HG03342 (cell line): ENCODE data around the gene ZBED5.
A peak's percentile ranks its signal among the peaks of the same experiment; 100 is the strongest.
"Not testable (repeated sequence)": the region's sequence is repeated elsewhere in the genome, so short reads cannot be mapped to it uniquely, and the experiment has no call there.

Experiments
- ATAC-seq: cut with Tn5 transposase; IDR thresholded peaks from one replicate; pipeline ENCODE4 v1.9.1; 2021; ENCODE audit warnings: mild to moderate bottlenecking, moderate library complexity; ENCODE audit not compliant: unreplicated experiment

The ZBED5 gene

GRCh38 chr11:10857709-10858438, at the start of gene ZBED5:
Gene ZBED5, minus strand, starts transcription at chr11:10858053. Its CDS starts 3,108 bp downstream, at chr11:10854945.
- ATAC-seq, result peak; percentile 92

DNA sequence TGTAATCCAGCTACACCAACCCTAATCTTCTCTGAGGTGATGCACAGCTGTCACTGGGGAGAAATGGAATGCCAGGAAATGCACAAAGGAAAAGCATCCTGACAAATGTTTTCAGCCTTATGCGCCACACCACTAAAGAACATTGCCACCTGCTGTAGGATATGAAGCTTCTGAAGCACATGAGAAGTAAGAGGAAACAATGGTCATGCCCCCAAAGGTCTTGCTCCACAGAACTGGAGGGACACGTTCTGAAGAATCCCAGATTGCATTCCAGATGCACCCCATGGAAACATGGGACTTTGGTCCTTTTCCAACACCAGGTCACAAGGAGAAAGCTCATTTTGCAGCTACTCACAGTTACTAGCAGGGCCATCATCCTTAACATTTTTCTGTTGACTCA, 48.7 kb upstream of the ZBED5 start:
- no peak for ATAC-seq

DNA sequence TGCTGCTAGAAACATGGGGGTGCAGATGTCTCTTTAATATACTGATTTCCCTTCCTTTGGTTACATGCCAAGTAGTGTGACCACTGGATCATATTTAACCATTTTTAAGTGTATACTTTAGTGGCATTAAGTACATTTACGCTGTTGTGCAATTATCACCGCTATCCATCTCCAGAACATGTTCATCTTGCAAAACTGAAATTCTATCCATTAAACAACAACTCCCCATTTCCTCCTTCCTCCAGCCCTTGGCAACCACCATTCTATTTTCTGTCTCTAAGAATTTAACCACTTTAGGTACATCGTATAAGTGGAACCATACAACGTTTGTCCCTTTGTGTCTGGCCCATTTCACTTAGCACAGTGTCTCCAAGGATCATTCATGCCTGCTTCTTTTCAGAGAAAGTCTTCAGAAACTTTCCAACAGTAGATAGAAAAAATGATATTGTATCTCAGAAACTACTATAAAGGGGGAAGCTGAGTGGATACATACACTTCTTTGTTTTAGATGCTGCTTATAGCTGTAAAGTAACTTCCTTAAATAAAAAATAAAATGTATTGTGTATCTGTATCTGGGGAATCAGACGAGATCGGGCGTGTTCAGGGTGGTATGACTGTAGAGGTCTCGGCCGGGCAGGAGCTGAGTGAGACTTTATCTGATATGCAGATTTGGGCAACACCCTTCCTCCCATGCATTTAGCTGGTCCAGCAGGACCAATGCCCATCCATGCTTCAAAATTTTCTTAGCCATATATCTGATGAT, 44.6 kb upstream of the ZBED5 start:
- ATAC-seq, result no peak

- ATAC-seq, result no peak
These were observed 43.0 kb upstream of the ZBED5 start for GRCh38 chr11:10900681-10901415.

DNA sequence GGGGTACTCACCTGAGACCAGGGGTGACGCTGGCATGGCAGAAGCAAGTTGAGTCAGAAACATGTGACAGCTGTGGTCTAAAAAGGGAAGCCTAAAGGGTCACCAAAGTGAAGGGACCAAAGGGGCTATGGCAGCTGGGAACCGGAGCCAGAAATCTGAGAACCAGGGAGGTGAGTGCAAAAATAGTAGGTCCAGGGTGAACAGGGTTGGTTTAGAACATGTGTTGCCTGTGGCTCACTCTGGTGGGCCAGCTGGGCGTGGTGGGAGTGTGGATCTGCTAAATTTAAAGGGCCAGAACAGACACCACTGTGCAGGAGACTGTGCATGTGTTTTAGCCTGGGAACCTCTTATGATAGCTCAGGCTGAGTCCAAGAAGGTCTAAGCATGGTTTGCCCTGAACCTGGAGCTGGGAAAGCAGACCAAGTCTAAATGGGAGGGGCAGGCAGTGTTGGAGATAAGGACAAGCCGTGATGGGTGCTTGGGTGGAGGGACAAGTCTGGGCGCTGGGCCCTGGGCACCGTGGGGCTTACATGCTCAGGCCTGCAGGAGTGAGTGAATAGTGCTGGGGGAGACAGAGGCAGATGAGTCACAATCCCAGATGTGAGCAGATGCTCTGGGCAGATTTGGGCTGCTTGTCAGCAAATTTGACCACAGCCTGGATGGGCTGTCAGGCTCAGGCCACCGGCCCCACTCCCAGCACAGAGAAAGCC, 41.4 kb upstream of the ZBED5 start:
- no peak for ATAC-seq

- ATAC-seq, result no peak
These were observed 40.8 kb upstream of the ZBED5 start for GRCh38 chr11:10898763-10899025.

DNA sequence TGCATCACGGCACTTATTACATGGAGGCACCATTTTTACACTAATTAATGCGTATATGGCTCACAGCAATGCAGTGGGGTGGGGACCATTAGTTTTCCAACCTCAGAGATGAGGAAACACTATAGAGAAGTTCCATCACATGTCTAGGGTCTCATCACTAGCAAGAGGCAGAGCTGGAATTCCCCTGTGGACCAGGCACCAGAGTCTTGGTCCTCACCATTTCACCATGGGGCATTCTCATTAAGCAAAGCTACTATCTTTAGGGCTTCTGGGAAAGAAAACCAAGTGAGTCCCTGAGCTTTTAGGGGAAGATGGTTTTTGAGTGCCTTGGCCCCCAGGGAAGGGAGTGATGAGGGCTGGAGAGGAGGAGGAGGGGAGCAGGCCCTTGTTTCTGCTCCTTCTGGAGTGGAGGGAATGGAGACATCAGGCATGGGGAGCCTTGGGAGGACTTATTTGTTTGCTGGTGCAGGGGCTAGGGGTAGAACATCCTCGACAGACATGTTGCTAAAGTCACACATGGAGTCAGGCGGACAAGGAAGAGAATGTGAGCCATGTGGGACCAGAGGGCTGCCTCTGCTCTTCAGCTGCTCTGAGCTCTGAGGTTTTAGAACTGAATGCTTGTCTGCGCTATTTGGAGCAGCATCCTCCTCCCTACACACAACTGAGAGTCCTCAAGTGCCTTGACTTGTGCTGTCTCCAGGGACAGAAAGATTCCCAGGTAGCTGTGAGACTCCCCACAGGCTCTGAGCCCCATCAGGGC, 40.3 kb upstream of the ZBED5 start:
- no peak for ATAC-seq

GRCh38 chr11:10897150-10897549, 39.3 kb upstream of the ZBED5 start:
- no peak for ATAC-seq

DNA sequence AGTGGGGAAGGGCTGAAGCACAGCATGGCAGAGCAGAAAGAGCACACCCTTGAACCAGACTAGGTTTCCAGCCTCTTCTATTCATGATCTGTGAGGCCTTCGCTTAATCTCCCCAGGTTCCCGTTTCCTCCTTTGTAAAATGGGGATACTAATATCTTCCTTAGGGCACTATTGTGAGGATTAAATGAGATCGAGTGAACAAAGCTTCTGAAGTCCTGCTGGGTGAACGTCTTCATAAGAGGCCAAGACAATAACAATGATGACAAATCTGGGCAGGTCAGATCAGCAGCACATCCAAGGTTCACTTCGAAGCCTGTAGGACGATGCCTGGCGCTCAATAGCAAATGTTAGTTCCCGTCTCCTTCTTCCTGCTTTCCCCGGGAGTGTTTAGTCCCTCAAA, 38.6 kb upstream of the ZBED5 start:
- ATAC-seq, result no peak

GRCh38 chr11:10895285-10895684, 37.4 kb upstream of the ZBED5 start:
- no peak for ATAC-seq

- ATAC-seq, result no peak
These were observed 36.8 kb upstream of the ZBED5 start for GRCh38 chr11:10894666-10895065.

GRCh38 chr11:10893714-10894151, 35.9 kb upstream of the ZBED5 start:
- ATAC-seq, result no peak

DNA sequence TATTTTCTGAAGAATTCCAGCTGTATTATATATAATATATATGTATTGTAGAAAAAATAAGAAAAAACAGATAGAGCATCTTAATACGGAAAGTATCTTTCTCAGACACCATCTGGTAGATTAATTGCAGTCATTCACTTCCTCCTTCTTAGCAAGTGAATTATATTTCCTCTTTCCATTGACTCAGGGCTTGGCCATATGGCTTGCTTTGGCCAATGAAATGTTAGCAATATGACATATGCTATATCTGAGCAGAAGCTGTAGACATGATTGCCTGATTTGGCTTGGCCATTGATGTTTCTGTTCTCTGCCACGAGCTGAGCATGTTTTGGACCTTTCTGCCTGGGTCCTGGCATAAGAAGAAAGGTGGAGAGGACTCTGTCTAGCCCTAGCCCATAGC, 34.4 kb upstream of the ZBED5 start:
- no peak for ATAC-seq

GRCh38 chr11:10891151-10891720, 33.4 kb upstream of the ZBED5 start:
- ATAC-seq, result no peak

DNA sequence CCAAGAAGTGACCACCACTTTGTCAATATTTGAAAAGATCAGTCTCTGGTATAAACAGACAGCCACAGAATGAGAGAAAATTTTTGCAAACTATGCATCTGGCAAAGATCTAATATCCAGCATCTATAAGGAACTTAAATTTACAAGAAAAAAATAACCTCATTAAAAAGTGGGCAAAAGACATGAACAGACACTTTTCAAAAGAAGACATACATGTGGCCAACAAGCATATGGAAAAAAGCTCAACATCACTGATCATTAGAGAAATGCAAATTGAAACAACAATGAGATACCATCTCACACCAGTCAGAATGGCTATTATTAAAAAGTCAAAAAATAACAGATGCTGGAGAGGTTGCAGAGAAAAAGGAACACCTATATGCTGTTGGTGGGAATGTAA, 32.2 kb upstream of the ZBED5 start:
- ATAC-seq, result not testable (repeated sequence)

DNA sequence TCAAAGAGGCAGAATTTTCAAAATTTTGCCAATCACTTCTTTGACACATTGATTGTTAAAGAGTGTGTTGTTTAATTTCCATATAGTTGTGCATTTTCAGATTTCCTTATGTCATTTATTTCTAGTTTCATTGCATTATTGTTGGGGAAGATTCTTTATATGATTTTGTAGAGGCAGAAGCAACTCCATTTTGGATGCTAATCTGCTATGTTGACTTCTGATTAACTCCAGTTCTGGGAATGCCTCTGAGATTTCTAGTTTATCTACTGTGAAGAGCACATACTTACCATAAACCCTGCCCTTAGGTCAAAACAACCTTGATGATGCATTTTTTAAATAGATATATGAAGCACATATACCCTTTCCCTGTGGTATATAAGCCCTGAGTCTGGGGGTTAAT, 29.5 kb upstream of the ZBED5 start:
- no peak for ATAC-seq

DNA sequence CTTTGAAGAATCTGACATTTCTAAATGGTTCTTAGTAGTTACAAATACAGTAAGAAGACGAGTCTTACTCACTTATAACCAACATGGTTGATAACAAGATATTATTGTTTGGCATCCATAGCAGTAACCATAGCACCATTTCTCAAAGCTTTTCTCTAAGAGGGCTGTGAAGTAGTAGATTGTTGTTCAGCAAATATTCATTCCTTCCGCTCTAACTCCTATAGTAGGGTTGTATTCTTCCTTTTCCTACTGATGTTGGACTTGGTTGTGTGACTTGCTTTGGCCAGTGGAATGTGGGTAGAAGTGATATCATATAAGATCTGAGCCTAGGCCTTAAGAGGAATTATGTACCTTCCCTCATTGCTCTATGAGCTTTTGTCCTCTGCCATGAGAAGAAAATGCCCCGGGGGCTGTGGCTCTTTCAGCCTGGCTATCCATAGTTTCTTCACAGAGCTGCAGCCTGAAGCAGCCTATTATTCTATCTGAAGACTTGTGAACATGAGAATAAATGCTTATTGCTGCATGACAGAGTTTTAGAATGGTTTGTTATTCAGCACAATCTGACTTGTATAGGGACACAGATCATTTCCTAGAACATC, 28.9 kb upstream of the ZBED5 start:
- ATAC-seq, result no peak

- no peak for ATAC-seq
These were observed 28.0 kb upstream of the ZBED5 start for GRCh38 chr11:10885703-10886363.

- not testable (repeated sequence) for ATAC-seq
These were observed 26.4 kb upstream of the ZBED5 start for GRCh38 chr11:10884292-10884691.
